HL-60 (cell line): Measurements from ENCODE around the gene ZMYND10.

ENCODE experiments used
- DNase-seq, 2 experiments: peaks; one replicate each; pipeline ENCODE4 v3.0.0-alpha.2; 2010 to 2020; ENCODE audit warnings: low read depth in 1 of 2, low spot score in 1 of 2
- H3K27ac ChIP-seq: fragments of 250-450 bp; sonication (Bioruptor Pico); replicated peaks from 2 replicates; pipeline ENCODE4 v1.5.1; 2020; ENCODE audit warnings: mild to moderate bottlenecking, moderate library complexity
- H3K27me3 ChIP-seq: fragments of 250-450 bp; sonication (Bioruptor Pico); 2 replicates; pipeline ENCODE4 v1.5.1; 2021; ENCODE audit warnings: mild to moderate bottlenecking, moderate library complexity; ENCODE audit not compliant: insufficient read depth, poor library complexity, severe bottlenecking
- H3K4me3 ChIP-seq: replicated peaks from 2 replicates; pipeline ENCODE4 v1.5.1; 2011; ENCODE audit warnings: mild to moderate bottlenecking, control low read depth, low read length; ENCODE audit not compliant: insufficient read depth
- CTCF ChIP-seq: IDR thresholded peaks from one replicate; pipeline ENCODE4 v1.5.1; 2011; ENCODE audit warnings: low read length, control low read depth, inconsistent platforms; ENCODE audit not compliant: insufficient read depth
- GABPA ChIP-seq: IDR thresholded peaks from 2 replicates; pipeline ENCODE4 v1.6.1; 2012; ENCODE audit warnings: low read depth
- POLR2AphosphoS5 ChIP-seq: IDR thresholded peaks from 2 replicates; pipeline ENCODE4 v1.6.1; 2012; ENCODE audit warnings: low read depth
- REST ChIP-seq: IDR thresholded peaks from 2 replicates; pipeline ENCODE4 v1.6.1; 2012; ENCODE audit warnings: low read depth; ENCODE audit not compliant: insufficient replicate concordance
- SPI1 ChIP-seq: IDR thresholded peaks from 2 replicates; pipeline ENCODE4 v1.6.1; 2012; ENCODE audit warnings: low read depth, mild to moderate bottlenecking, borderline replicate concordance

ZMYND10 gene

GRCh38 chr3:50339485-50340146, 5.9 kb downstream of the ZMYND10 start:
- TF ChIP-seq POLR2AphosphoS5 (no peak), REST (no peak), CTCF (no peak), SPI1 (no peak), GABPA (no peak)
- peak overlapping the region; percentile 68 for H3K4me3 ChIP-seq
- no peak for DNase-seq
- H3K27ac ChIP-seq: peak overlapping the region; percentile 99
- H3K27me3 ChIP-seq: no peaks in the 10 kb centered on the region

- Histone ChIP-seq H3K4me3 (peak overlapping the region; percentile 68), H3K27me3 (no peaks in the 10 kb centered on the region), H3K27ac (peak overlapping the region; percentile 99)
- no peak for TF ChIP-seq POLR2AphosphoS5
- peak; percentile 54; the same call in 1 of the 2 replicates for TF ChIP-seq SPI1
- DNase-seq: peak in 1 of 2 experiments; percentile 64
Measured at GRCh38 chr3:50338965-50339364, 6.6 kb downstream of the ZMYND10 start.

- TF ChIP-seq REST: no peak
- TF ChIP-seq SPI1: no peak
- peak; percentile 96 for TF ChIP-seq POLR2AphosphoS5
- TF ChIP-seq GABPA: no peak
- peak; percentile 98 to 100 for DNase-seq
- H3K4me3 ChIP-seq: peak overlapping the region; percentile 68
- H3K27ac ChIP-seq: peak overlapping the region; percentile 99
- no peaks in the 10 kb centered on the region for H3K27me3 ChIP-seq
Measured at GRCh38 chr3:50337175-50337861, 8.2 kb downstream of the ZMYND10 start.

- DNase-seq: no peak
- no peaks in the 10 kb centered on the region for H3K27me3 ChIP-seq
- peak overlapping the region; percentile 99 for H3K27ac ChIP-seq
Measured at GRCh38 chr3:50336452-50337174, 8.9 kb downstream of the ZMYND10 start.

More at GRCh38 chr3:50336452-50337174, 8.9 kb downstream of the ZMYND10 start:
- peak overlapping the region; percentile 68 for H3K4me3 ChIP-seq
- TF ChIP-seq POLR2AphosphoS5: no peak
- no peak for TF ChIP-seq CTCF
- no peak for TF ChIP-seq REST
- TF ChIP-seq SPI1: no peak
- no peak for TF ChIP-seq GABPA
